Body of pancreas (tissue), 4 donors: ENCODE measurements around the gene PROKR2.

ENCODE experiments used
- POLR2A ChIP-seq, 3 donors: fragments of 450-650 bp; IDR thresholded peaks; one replicate each; pipeline ENCODE4 v1.6.1; 2016; ENCODE audit warnings: antibody characterized with exemption in 3 of 3, mild to moderate bottlenecking in 2 of 3
- TF ChIP-seq, protein P1 (sequence below), 7 experiments: fragments of 450-650 bp in 4 of 7; fragments of 200-600 bp in 3 of 7; sonication (generic) in 3 of 7; IDR thresholded peaks; one replicate each; pipeline ENCODE4 v1.5.1; 2016 to 2019; ENCODE audit warnings: antibody characterized with exemption in 7 of 7

DNA sequence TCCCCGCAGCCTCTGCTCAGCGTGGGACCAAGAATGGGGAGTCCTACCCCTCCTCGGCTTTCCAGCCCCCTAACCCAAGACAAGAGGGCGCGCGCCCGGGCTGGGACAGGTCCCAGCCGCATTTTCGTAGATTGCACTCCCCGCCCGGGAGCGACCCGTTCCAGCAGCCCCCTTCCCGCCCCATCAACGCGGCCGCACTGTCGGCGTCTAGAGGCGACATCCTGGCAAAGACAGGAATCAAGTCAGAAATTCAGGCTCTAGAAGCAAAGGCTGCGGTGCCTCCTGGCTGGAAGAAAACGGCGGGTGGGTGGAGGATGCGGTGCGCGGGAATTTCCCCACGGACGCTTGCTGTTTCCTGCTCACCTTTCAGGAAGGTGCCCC is 957 bp downstream of the PROKR2 start:
- no peak for TF ChIP-seq POLR2A (IDR thresholded peaks at IDR 0.05)
- TF ChIP-seq, protein P1, sequence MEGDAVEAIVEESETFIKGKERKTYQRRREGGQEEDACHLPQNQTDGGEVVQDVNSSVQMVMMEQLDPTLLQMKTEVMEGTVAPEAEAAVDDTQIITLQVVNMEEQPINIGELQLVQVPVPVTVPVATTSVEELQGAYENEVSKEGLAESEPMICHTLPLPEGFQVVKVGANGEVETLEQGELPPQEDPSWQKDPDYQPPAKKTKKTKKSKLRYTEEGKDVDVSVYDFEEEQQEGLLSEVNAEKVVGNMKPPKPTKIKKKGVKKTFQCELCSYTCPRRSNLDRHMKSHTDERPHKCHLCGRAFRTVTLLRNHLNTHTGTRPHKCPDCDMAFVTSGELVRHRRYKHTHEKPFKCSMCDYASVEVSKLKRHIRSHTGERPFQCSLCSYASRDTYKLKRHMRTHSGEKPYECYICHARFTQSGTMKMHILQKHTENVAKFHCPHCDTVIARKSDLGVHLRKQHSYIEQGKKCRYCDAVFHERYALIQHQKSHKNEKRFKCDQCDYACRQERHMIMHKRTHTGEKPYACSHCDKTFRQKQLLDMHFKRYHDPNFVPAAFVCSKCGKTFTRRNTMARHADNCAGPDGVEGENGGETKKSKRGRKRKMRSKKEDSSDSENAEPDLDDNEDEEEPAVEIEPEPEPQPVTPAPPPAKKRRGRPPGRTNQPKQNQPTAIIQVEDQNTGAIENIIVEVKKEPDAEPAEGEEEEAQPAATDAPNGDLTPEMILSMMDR (IDR thresholded peaks at IDR 0.05): no peak
